Measurements from ENCODE around the gene PROCA1. TPM values are rescaled to one million over a fixed set of nuclear protein-coding genes. Genes with fewer than 3 reads are reported as not detected.

PROCA1 gene
- total and polyA plus RNA-seq, 2 of the 13 experiments (the other 11 are each of a cell fraction or from before 2014, with no cell fraction given): 0.73 to 1.5 TPM

DNA sequence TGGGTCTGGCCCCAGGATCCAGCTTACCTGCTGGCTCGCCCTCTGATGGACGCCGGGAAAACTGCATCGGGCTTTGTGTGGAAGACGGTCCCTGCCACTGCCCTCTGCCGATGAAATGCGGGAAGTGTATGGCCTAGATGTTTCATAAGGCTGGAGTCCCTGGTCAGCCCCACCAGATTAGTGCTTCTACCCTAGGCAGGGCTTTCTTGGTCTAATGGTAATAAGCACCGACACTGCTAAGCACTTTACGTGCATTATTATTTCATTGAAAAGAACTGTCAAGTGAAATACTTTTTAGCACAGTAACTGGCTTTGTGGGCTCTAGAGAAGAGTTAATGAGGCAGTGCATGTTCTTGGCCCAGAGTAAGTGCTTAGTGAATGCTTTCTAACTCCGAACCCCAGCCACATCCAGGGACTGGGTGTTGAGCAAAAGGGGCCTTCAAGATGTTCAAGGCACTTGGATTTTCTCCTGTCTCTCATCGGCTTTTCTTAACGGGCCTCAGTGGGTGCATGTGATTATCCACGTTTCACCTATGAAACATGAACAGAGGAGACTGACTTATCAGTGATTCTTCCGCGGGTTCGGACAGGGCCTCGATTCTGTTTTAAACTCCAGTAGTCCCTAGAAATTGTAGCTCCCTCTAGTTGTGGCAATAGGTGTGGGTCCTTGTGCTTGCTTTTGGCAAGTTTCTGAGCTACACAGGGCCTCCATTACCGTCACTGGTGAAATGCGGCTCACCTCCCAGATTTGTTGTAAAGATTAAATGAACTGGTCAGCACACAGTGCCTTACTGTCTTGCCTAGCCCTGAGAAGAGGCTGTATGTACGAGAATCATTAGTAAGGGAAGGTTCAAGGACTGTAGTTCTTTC is 38.7 kb upstream of the PROCA1 start (continued):
- TF ChIP-seq, protein P1, sequence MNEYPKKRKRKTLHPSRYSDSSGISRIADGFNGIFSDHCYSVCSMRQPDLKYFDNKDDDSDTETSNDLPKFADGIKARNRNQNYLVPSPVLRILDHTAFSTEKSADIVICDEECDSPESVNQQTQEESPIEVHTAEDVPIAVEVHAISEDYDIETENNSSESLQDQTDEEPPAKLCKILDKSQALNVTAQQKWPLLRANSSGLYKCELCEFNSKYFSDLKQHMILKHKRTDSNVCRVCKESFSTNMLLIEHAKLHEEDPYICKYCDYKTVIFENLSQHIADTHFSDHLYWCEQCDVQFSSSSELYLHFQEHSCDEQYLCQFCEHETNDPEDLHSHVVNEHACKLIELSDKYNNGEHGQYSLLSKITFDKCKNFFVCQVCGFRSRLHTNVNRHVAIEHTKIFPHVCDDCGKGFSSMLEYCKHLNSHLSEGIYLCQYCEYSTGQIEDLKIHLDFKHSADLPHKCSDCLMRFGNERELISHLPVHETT (CRISPR knock-in tag; conservative IDR thresholded peaks at IDR 0.05): no peak
- TF ChIP-seq SIN3A (IDR thresholded peaks at IDR 0.05; ENCODE audit: borderline replicate concordance, low read depth, low read length): peak; percentile 49; the same call in 1 of the 2 replicates
- TF ChIP-seq ZC3H4 (CRISPR knock-in tag; IDR thresholded peaks at IDR 0.05; ENCODE audit: borderline replicate concordance): 0 out of 2 replicates have a peak, but pooled peaks have one; percentile 16
- TF ChIP-seq EZH2 (conservative IDR thresholded peaks at IDR 0.05; ENCODE audit: low read depth, low read length): no peak
- TF ChIP-seq, protein P2, sequence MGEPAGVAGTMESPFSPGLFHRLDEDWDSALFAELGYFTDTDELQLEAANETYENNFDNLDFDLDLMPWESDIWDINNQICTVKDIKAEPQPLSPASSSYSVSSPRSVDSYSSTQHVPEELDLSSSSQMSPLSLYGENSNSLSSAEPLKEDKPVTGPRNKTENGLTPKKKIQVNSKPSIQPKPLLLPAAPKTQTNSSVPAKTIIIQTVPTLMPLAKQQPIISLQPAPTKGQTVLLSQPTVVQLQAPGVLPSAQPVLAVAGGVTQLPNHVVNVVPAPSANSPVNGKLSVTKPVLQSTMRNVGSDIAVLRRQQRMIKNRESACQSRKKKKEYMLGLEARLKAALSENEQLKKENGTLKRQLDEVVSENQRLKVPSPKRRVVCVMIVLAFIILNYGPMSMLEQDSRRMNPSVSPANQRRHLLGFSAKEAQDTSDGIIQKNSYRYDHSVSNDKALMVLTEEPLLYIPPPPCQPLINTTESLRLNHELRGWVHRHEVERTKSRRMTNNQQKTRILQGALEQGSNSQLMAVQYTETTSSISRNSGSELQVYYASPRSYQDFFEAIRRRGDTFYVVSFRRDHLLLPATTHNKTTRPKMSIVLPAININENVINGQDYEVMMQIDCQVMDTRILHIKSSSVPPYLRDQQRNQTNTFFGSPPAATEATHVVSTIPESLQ (CRISPR knock-in tag; conservative IDR thresholded peaks at IDR 0.05): no peak
- TF ChIP-seq POGZ (CRISPR knock-in tag; IDR thresholded peaks at IDR 0.05): peak; percentile 24; the same call in 1 of the 2 replicates
- no peak for TF ChIP-seq ZIK1 (CRISPR knock-in tag; IDR thresholded peaks at IDR 0.05; ENCODE audit: borderline replicate concordance, low read depth)
- TF ChIP-seq FOXC1 (CRISPR knock-in tag; IDR thresholded peaks at IDR 0.05; ENCODE audit: borderline replicate concordance): no peak; the same call in 1 of the 2 replicates
- TF ChIP-seq ZFP36 (IDR thresholded peaks at IDR 0.05; ENCODE audit: borderline replicate concordance, low read depth, low read length, partially characterized antibody): no peak
- TF ChIP-seq PAWR (CRISPR knock-in tag; IDR thresholded peaks at IDR 0.05; ENCODE audit: borderline replicate concordance): no peak
- no peak for TF ChIP-seq SMARCC2 (IDR thresholded peaks at IDR 0.05)
- TF ChIP-seq KLF16 (CRISPR knock-in tag; IDR thresholded peaks at IDR 0.05): peak in 1 of 2 experiments; percentile 43; a peak in 1 of 4 replicates
- TF ChIP-seq KDM5A (IDR thresholded peaks at IDR 0.05; ENCODE audit: borderline replicate concordance, low read length): no peak
- no peak for TF ChIP-seq ZNF563 (CRISPR knock-in tag; IDR thresholded peaks at IDR 0.05)
- no peak for TF ChIP-seq MBNL3 (CRISPR knock-in tag; conservative IDR thresholded peaks at IDR 0.05)
- TF ChIP-seq SRSF4 (IDR thresholded peaks at IDR 0.05; ENCODE audit: low read depth, low read length, poor library complexity, severe bottlenecking): no peak
- no peak for TF ChIP-seq TP53 (CRISPR knock-in tag; conservative IDR thresholded peaks at IDR 0.05)
- TF ChIP-seq ZNF329 (CRISPR knock-in tag; IDR thresholded peaks at IDR 0.05; ENCODE audit: low read depth): no peak
- no peak for TF ChIP-seq DR1 (CRISPR knock-in tag; IDR thresholded peaks at IDR 0.05)
- no peak for TF ChIP-seq ZNF75D (CRISPR knock-in tag; IDR thresholded peaks at IDR 0.05; ENCODE audit: borderline replicate concordance)
- TF ChIP-seq GTF3A (CRISPR knock-in tag; conservative IDR thresholded peaks at IDR 0.05): no peak
- TF ChIP-seq ZNF724P (CRISPR knock-in tag; IDR thresholded peaks at IDR 0.05; ENCODE audit: borderline replicate concordance): no peak
- TF ChIP-seq, protein P3, sequence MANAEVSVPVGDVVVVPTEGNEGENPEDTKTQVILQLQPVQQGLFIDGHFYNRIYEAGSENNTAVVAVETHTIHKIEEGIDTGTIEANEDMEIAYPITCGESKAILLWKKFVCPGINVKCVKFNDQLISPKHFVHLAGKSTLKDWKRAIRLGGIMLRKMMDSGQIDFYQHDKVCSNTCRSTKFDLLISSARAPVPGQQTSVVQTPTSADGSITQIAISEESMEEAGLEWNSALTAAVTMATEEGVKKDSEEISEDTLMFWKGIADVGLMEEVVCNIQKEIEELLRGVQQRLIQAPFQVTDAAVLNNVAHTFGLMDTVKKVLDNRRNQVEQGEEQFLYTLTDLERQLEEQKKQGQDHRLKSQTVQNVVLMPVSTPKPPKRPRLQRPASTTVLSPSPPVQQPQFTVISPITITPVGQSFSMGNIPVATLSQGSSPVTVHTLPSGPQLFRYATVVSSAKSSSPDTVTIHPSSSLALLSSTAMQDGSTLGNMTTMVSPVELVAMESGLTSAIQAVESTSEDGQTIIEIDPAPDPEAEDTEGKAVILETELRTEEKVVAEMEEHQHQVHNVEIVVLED (CRISPR knock-in tag; IDR thresholded peaks at IDR 0.05; ENCODE audit: borderline replicate concordance): no peak; the same call in 1 of the 2 replicates
- TF ChIP-seq ZKSCAN8 (CRISPR knock-in tag; IDR thresholded peaks at IDR 0.05; ENCODE audit: borderline replicate concordance): 0 out of 2 replicates have a peak, but pooled peaks have one; percentile 25
- no peak for TF ChIP-seq RFXANK (CRISPR knock-in tag; IDR thresholded peaks at IDR 0.05)

Data from HepG2 (cell line).